IgD-negative memory B cell (primary cell): Measurements from ENCODE around the gene CACNA1D. TPM values are rescaled to one million over a fixed set of nuclear protein-coding genes. Genes with fewer than 3 reads are reported as not detected.

Experiments used
- H3K27ac Mint-ChIP-seq, 3 donors: one replicate each; pipeline ENCODE4 v1.8.0; 2020 to 2022; ENCODE audit warnings: mild to moderate bottlenecking in 3 of 3, mixed read lengths in 3 of 3, moderate library complexity in 1 of 3
- H3K27me3 Mint-ChIP-seq: one replicate; pipeline ENCODE4 v1.8.0; 2021; ENCODE audit warnings: mixed read lengths
- H3K36me3 Mint-ChIP-seq: one replicate; pipeline ENCODE4 v1.8.0; 2020; ENCODE audit warnings: mild to moderate bottlenecking, mixed read lengths
- H3K4me1 Mint-ChIP-seq, 3 donors: one replicate each; pipeline ENCODE4 v1.8.0; 2020 to 2022; ENCODE audit warnings: mixed read lengths in 3 of 3, mild to moderate bottlenecking in 1 of 3
- H3K4me3 Mint-ChIP-seq, 4 donors: one replicate each; pipeline ENCODE4 v1.8.0; 2020 to 2022; ENCODE audit warnings: mild to moderate bottlenecking in 4 of 4, mixed read lengths in 4 of 4, moderate library complexity in 3 of 4
- H3K9me3 Mint-ChIP-seq, 3 donors: one replicate each; pipeline ENCODE4 v1.8.0; 2020 to 2021; ENCODE audit warnings: mixed read lengths in 3 of 3, mild to moderate bottlenecking in 1 of 3
- polyA plus RNA-seq: library from polyadenylated mRNA; unstranded; fragments of 300-500 nt; fragmentation: Illumina TruSeq; gene quantifications from one replicate; pipeline ENCODE4 v1.2.3, GENCODE V29; 2021

The CACNA1D gene
- polyA plus RNA-seq, 1 donor from 2014 or later = not detected

GRCh38 chr3:53694666-53695323, 200.4 kb downstream of the CACNA1D start:
- H3K27me3 Mint-ChIP-seq = peaks cover 5% of the 10 kb centered on the region
- no peaks in the 10 kb centered on the region for H3K9me3 Mint-ChIP-seq
- H3K36me3 Mint-ChIP-seq = no peaks in the 10 kb centered on the region
- no peak overlapping the region for H3K27ac Mint-ChIP-seq
- peaks cover 2 to 5% (median 5%) of the 10 kb centered on the region in 3 donors for H3K4me1 Mint-ChIP-seq
- H3K4me3 Mint-ChIP-seq = no peak overlapping the region

- peaks cover 5% of the 10 kb centered on the region for H3K27me3 Mint-ChIP-seq
- H3K4me3 Mint-ChIP-seq = no peak overlapping the region
- no peaks in the 10 kb centered on the region for H3K9me3 Mint-ChIP-seq
- no peak overlapping the region for H3K27ac Mint-ChIP-seq
- H3K36me3 Mint-ChIP-seq = no peaks in the 10 kb centered on the region
- peaks cover 2 to 5% (median 5%) of the 10 kb centered on the region in 3 donors for H3K4me1 Mint-ChIP-seq
These were observed 200.9 kb downstream of the CACNA1D start for GRCh38 chr3:53695324-53695690.

GRCh38 chr3:53696401-53697172, 202.2 kb downstream of the CACNA1D start:
- H3K4me1 Mint-ChIP-seq = peaks cover 2 to 5% (median 5%) of the 10 kb centered on the region in 3 donors
- no peaks in the 10 kb centered on the region for H3K9me3 Mint-ChIP-seq
- peaks cover 5% of the 10 kb centered on the region for H3K27me3 Mint-ChIP-seq
- no peak overlapping the region for H3K27ac Mint-ChIP-seq
- no peak overlapping the region for H3K4me3 Mint-ChIP-seq
- no peaks in the 10 kb centered on the region for H3K36me3 Mint-ChIP-seq

- no peak overlapping the region for H3K4me3 Mint-ChIP-seq
- H3K9me3 Mint-ChIP-seq = no peaks in the 10 kb centered on the region
- peaks cover 1% of the 10 kb centered on the region for H3K36me3 Mint-ChIP-seq
- no peaks in the 10 kb centered on the region for H3K4me1 Mint-ChIP-seq
- H3K27ac Mint-ChIP-seq = peak overlapping the region in 1 of 3 donors; percentile 26
- peaks cover 3% of the 10 kb centered on the region for H3K27me3 Mint-ChIP-seq
These were observed 206.0 kb downstream of the CACNA1D start for GRCh38 chr3:53700441-53700840.

GRCh38 chr3:53702776-53703530, 208.5 kb downstream of the CACNA1D start:
- H3K27me3 Mint-ChIP-seq = peaks cover 3% of the 10 kb centered on the region
- H3K36me3 Mint-ChIP-seq = peaks cover 1% of the 10 kb centered on the region
- no peak overlapping the region for H3K4me3 Mint-ChIP-seq
- H3K9me3 Mint-ChIP-seq = no peaks in the 10 kb centered on the region
- no peak overlapping the region for H3K27ac Mint-ChIP-seq
- H3K4me1 Mint-ChIP-seq = no peaks in the 10 kb centered on the region

- Mint-ChIP-seq H3K36me3 (peaks cover 1% of the 10 kb centered on the region), H3K4me3 (no peak overlapping the region), H3K27me3 (peaks cover 3% of the 10 kb centered on the region), H3K9me3 (no peaks in the 10 kb centered on the region), H3K4me1 (no peaks in the 10 kb centered on the region), H3K27ac (no peak overlapping the region)
These were observed 209.4 kb downstream of the CACNA1D start for GRCh38 chr3:53703630-53704362.

- no peak overlapping the region for H3K27ac Mint-ChIP-seq
- no peaks in the 10 kb centered on the region for H3K4me1 Mint-ChIP-seq
- no peaks in the 10 kb centered on the region for H3K9me3 Mint-ChIP-seq
- H3K4me3 Mint-ChIP-seq = no peak overlapping the region
- peaks cover 1% of the 10 kb centered on the region for H3K36me3 Mint-ChIP-seq
- no peaks in the 10 kb centered on the region for H3K27me3 Mint-ChIP-seq
These were observed 209.9 kb downstream of the CACNA1D start for GRCh38 chr3:53704363-53704725.

GRCh38 chr3:53705024-53705745, 210.8 kb downstream of the CACNA1D start:
- H3K4me3 Mint-ChIP-seq = no peak overlapping the region
- no peaks in the 10 kb centered on the region for H3K9me3 Mint-ChIP-seq
- no peak overlapping the region for H3K27ac Mint-ChIP-seq
- H3K27me3 Mint-ChIP-seq = peaks cover 2% of the 10 kb centered on the region
- H3K4me1 Mint-ChIP-seq = peaks cover 0 to 2% (median 0%) of the 10 kb centered on the region in 3 donors
- peaks cover 1% of the 10 kb centered on the region for H3K36me3 Mint-ChIP-seq

GRCh38 chr3:53705774-53706173, 211.4 kb downstream of the CACNA1D start:
- Mint-ChIP-seq H3K27ac (no peak overlapping the region), H3K4me1 (peaks cover 0 to 4% (median 0%) of the 10 kb centered on the region in 3 donors), H3K27me3 (peaks cover 5% of the 10 kb centered on the region), H3K4me3 (no peak overlapping the region), H3K9me3 (no peaks in the 10 kb centered on the region), H3K36me3 (peaks cover 1% of the 10 kb centered on the region)

GRCh38 chr3:53707222-53707621, 212.8 kb downstream of the CACNA1D start:
- Mint-ChIP-seq H3K27me3 (peaks cover 5% of the 10 kb centered on the region), H3K4me3 (no peak overlapping the region), H3K9me3 (no peaks in the 10 kb centered on the region), H3K4me1 (peaks cover 0 to 4% (median 0%) of the 10 kb centered on the region in 3 donors), H3K27ac (no peak overlapping the region), H3K36me3 (peaks cover 1% of the 10 kb centered on the region)

- H3K9me3 Mint-ChIP-seq = no peaks in the 10 kb centered on the region
- no peak overlapping the region for H3K4me3 Mint-ChIP-seq
- H3K36me3 Mint-ChIP-seq = no peaks in the 10 kb centered on the region
- H3K27ac Mint-ChIP-seq = no peak overlapping the region
- H3K27me3 Mint-ChIP-seq = peaks cover 5% of the 10 kb centered on the region
- peaks cover 0 to 7% (median 0%) of the 10 kb centered on the region in 3 donors for H3K4me1 Mint-ChIP-seq
These were observed 213.7 kb downstream of the CACNA1D start for GRCh38 chr3:53708001-53708621.

GRCh38 chr3:53709256-53709655, 214.8 kb downstream of the CACNA1D start:
- Mint-ChIP-seq H3K36me3 (no peaks in the 10 kb centered on the region), H3K27ac (no peak overlapping the region), H3K4me1 (peaks cover 0 to 7% (median 0%) of the 10 kb centered on the region in 3 donors), H3K4me3 (no peak overlapping the region), H3K27me3 (peaks cover 5% of the 10 kb centered on the region), H3K9me3 (no peaks in the 10 kb centered on the region)

- no peak overlapping the region for H3K27ac Mint-ChIP-seq
- H3K4me1 Mint-ChIP-seq = peaks cover 0 to 7% (median 0%) of the 10 kb centered on the region in 3 donors
- H3K9me3 Mint-ChIP-seq = no peaks in the 10 kb centered on the region
- H3K36me3 Mint-ChIP-seq = no peaks in the 10 kb centered on the region
- no peak overlapping the region for H3K4me3 Mint-ChIP-seq
- peaks cover 5% of the 10 kb centered on the region for H3K27me3 Mint-ChIP-seq
These were observed 215.7 kb downstream of the CACNA1D start for GRCh38 chr3:53709860-53710674.
